C1 segment of cervical spinal cord (tissue), 14 donors: ENCODE data around the gene CREB3L2.
"Not testable (repeated sequence)": the region's sequence is repeated elsewhere in the genome, so short reads cannot be mapped to it uniquely, and the experiment has no call there.

ENCODE experiments used
- DNase-seq, 14 donors: peaks; one replicate each; lab custom pipeline; 2025; lab: John Stamatoyannopoulos, UW

Gene CREB3L2

DNA sequence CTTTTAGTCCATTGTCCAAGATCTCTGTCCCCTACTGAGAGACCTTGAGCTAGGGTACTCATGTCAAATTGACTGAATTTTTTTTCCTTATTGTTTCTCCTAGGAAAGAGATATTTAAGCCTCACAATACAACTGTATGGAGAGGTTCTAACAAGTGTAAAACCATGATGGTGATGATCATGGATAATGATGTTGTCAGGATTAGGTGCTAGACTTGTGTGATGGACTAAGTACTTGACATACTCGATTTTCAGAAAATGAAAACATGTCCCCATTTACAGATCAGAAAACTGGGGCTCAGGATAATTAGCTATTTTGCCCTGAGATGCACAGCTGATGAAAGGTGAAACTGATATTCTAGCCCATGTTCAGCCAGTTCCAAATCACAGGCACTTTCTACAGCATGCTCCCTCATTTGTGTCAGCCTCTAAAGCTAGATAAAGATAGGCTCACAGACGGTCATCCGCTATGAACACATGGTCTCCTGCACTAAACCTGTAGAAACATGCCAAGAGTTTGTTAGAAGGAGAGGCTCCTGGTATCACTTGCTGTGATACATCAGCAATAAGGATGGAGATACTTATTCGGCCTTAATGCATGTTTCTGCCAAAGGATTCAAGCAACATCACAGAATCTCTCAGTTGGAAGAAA is 67.6 kb downstream of the CREB3L2 start:
- no peak for DNase-seq

DNA sequence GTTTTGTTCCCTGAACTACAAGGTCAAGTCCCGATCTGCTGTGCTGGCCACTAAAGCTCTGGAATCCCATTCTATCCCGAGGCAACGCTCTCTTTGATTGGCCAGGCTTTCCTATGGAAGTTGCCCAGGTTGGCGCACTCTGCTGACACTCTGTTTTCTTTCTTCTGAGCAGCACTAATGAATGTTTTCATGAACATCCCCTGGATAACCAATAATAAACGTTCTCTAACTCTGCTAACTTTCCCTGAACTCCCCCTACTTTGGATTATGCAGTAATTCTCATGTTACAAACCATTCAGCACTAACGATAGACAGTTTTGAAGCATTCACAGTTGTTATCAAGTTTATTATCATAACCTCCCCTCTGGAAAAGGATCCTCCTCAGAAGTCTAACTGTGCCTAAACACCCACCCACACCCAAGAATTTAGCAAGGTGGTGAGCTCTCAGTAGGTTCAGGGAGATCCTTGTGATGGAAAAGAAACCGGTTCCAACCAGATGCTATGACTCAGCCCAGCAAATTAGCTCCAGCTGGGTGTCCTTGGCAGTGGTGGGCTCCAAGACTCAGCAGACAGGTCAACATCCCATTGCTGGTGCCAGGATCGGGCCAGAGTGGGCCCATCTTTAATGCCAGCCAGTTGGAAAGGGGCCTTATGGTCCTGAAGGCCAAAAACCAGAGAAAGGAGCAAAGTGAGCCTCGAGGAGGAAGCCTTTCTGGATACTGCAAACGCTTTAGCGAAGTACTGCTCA is 68.4 kb downstream of the CREB3L2 start:
- peak in 1 of 14 donors; percentile 39 for DNase-seq

DNA sequence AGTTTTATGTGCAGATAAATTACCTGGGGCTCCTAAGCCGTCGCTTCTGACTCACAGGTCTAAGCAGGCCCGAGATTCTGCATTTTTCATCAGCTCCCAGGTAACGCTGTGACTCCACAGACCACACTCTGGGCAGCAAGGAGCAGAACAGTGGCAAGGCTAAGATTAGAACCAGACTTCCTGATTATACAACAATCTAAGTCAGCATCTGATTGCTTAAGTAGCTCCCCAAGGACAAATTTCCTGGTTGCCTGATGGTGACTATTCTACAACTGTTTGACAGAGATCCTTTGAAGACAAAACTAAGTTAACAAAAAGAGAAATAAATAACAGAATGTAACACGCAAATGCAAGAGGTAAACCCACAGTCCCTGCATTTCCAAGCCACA is 69.0 kb downstream of the CREB3L2 start:
- no peak for DNase-seq

DNA sequence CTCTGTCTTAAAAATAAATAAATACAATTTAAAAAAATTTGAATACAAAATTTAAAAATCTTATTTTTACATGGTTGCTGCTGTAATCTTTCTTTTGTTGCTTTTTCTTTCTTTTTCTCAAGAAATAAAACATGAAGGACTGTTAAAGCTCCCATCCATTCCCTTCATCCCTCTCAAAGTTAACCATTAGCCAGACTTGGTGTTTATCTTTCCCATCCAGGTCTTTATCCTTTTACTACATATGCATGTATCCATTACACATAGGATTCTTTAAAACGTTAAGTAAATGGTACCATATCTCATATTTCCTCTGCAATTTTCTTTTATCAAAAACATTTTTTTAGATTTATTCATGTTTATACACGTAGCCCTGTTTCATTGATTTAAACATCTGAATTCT is 70.1 kb downstream of the CREB3L2 start:
- DNase-seq, result no peak

DNA sequence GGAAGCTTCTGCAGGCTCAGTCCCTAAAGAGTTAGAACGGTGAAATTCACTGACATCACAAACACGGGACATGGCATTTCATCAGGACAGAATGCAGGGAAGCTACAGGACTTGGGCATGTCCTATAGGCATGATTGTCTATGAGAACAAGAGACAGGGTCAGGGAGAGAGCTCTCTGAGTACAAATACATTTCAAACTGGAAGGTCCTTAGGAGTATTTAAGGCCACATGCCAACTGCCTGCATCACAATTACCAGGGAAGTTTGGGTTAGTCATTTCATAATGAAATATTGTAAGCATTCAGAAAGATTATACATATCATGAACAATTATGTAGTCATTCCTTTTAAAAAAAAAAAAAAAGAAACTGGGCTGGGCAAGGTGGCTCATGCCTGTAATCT is 71.3 kb downstream of the CREB3L2 start:
- no peak for DNase-seq

DNA sequence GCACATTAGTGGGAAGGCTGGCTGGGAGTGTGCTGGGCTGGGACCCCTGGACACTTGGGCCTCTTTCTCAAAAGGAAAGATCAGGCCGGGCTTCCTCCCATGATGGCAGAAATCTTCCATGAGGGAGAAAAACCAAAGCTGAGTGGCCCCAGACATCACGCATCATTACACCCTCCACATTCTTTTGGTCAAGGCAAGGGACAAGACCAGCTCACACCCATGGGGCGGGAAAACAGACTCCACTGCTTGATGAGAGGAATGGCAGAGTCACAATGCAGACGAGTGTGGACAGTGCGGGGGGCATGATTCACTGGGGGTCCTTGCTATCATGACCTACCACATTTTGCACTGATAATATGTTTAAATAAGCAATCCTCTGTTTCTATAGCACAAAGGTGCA is 73.3 kb downstream of the CREB3L2 start:
- DNase-seq, result no peak

DNA sequence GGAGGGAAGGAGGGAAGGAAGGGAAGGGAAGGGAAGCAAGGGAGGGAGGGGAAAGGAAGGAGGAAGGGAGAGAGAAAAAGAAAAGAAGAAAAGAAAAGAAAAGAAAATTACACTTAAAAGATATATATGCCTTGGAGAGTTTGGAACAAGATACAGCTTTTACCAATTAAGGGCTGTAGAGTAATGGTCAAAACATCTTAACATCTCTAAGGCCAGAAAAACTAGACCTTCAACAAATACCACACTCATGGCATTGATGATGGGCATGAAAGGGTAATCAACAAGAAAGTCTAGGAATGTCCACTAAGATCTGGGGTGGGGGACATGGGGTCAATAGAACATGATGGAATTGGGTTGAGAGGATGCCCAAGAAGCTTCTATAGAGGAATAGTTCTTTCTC is 74.5 kb downstream of the CREB3L2 start:
- DNase-seq, result no peak

DNA sequence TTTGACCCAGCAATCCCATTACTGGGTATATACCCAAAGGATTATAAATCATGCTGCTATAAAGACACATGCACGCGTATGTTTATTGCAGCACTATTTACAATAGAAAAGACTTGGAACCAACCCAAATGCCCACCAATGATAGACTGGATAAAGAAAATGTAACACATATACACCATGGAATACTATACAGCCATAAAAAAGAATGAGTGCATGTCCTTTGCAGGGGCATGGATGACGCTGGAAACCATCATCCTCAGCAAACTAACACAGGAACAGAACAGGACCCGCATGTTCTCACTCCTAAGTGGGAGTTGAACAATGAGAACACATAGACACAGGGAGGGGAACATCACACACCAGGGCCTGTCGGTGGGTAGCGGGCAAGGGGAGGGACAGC is 75.7 kb downstream of the CREB3L2 start:
- not testable (repeated sequence) for DNase-seq

DNA sequence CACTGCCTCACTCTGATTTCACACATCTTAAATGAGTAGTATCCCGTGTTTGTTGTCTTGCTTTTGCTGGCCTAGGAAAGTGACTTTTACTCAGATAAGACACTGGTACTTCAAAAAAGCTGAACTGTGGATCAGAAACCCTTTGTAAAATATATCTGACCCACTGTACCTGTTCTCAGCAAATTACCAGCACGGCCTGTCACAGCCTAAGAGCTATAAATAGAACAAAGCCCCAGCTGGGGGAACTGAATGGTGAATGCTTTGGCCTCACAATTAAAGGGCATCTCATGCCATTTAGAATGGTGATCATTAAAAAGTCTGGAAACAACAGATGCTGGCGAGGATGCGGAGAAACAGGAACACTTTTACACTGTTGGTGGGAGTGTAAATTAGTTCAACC is 76.1 kb downstream of the CREB3L2 start:
- no peak for DNase-seq

DNA sequence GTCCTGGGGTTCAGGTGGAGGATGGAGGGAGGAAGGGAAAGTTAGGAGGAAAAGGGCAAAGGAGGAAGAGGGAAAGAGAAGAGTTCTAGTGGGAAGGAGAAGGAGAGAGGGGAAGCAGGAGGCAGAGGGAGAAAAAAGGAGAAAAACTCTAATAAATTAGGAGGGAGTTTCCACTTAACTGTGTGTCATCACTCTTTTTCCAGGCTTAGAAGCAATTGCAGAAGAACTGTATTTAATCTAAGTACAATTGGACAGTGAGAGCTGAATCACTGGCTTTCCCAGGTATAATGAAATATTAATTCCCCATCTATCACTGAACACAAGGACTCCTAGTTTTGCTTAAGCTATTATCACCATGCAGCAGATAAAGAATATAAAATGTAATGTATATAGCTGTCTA is 76.8 kb downstream of the CREB3L2 start:
- DNase-seq, result no peak

DNA sequence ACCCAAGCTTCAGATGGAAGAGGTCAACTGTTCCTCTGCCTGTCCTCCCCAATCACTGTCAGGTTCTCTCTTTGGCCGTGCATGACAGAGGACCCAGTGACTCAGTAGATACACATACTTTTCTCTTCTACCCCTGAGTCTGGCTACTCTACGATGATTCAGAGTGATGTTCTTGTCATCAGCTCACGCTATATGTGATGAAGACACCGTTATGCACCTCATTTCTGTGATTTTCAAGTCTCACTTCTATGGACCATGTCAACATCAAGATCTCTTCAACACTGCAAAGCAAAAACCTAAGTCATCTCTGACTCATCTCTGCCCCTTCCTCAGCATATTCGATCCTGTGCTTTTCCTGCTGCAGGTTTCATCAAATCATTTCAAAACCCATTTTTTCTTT is 78.5 kb downstream of the CREB3L2 start:
- no peak for DNase-seq

DNA sequence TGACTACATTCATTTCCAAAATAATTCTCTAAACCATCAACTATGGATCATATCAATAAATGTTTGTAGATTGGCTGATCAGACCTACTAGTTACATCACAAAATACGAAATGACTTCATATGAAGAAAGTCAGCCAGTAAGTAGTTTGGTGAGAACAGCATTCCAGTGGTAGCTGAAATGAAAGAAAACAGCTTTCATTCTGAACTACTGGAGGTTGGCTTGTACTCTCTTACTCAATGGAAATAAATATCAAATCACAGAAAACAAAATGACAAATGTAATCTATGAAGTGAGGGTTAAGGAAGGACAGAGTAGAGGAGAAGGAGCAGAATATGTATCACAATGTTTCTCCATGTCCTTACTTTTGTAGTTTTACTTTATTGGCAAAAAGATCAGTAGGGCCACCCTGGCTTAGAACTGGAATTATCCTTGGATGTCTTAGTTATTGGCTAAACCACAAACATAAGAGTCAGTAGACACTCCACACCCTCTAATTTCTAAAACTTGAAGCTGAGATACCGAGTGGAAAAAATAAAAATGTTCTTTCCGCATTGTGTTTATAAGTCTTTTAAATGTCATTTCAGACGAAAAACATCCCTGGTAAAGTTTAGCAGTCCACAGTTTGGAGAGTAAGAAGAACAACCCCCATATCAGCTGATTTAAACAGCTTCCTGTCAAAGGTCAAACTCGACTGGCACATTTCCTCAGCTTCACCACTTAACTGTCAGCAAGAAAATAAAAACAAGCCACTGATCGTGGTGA is 81.1 kb downstream of the CREB3L2 start:
- DNase-seq, result no peak

DNA sequence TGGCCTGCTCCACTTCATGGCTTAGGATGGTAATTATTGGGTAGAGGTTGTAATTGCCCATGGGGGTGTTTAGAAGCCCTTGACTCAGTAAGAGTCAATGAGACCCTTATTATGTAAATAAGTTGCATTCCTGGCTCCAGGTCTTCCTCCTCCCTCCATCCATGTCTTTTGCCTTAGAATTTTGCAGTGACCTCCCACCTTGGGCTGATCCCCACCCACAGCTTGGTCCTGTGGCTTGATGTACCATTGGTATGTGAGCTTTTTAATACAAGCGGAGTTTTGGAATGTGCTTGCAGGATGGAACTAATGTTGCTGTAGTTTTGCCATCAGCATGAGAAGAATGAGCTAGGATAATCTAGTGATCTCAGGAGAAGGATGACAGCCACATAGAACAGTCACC is 81.9 kb downstream of the CREB3L2 start:
- DNase-seq, result no peak

DNA sequence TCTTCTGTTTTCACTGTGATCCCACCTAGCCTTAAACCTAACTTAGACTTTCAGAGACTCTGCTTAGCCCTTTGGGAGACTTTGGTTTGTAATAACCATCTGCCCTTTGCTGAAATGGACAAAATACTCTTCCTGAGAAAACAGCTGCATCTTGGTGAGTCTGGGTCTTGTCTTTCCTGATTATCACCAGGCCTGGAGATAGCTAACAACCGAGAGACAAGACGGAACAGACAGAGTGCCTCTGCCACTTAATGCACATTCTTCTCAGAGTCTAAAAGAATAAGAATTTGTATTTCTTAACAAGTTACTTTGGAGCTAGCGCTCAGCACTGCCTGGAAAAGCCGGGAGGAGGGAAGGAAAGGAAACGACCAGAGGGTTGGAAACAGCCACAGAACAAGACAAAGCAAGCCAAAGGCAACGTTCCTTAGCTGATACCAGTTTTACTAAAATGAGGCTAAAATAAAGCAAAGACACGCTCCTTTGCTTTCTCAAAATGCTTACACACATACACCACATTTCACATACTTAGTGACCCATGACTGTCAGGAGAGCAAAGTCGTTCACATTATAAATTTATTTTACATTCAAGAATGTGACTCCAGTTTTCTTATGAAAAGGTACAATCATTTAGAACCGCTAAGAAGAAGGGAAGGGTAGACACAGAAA is 84.8 kb downstream of the CREB3L2 start:
- DNase-seq, result no peak

DNA sequence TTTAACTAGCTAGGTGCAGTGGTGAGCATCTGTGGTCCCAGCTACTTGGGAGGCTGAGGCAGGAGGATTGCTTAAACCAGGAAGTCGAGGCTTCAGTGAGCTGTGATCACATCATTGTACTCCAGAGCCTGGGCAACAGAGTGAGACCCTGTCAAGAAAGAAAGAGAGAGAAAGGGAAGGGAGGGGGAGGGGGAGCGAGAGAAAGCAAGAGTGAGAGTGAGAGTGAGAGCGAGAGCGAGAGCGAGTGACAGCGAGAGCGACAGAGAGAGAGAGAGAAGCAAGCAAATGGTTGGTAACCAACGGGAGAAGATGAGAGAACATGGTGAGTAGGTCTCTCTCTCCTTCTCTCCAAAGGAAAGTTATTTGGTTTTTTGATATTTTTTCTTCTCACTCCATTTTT is 85.3 kb downstream of the CREB3L2 start:
- DNase-seq, result no peak

DNA sequence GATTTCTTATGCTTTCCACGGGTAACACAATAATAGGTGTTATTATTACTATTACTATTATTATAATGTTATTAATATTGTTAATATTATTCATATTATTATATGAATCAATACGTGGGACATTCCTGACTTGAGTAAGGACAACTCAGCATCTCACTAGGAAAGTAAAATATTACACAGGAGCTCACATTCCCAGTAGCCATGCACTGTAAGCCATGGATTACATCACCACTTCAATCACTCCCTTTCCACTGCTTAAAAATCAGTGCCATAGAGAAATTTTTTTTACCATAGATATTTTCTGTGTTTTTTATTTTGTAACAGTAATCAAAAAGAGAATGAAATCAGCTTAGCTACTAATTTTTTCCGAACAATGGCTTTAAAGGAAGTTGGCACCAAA is 86.6 kb downstream of the CREB3L2 start:
- DNase-seq, result no peak

DNA sequence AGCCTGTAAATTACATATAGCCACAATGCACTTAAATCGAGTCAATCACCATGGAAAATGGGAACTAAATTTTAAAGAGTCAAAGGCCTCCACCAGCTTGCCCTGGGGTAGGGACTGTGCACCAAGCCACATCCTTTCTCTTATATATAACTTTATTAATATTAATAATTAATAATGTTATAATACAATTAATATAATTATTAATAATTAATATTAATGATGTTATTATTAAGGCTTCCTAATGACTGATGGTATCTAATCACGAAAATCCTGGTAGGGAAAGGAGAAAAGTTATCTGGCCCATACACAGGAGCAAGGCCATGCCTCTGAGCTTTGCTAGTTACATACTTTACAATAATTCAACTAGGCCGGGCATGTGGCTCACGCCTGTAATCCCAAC is 87.9 kb downstream of the CREB3L2 start:
- no peak for DNase-seq

DNA sequence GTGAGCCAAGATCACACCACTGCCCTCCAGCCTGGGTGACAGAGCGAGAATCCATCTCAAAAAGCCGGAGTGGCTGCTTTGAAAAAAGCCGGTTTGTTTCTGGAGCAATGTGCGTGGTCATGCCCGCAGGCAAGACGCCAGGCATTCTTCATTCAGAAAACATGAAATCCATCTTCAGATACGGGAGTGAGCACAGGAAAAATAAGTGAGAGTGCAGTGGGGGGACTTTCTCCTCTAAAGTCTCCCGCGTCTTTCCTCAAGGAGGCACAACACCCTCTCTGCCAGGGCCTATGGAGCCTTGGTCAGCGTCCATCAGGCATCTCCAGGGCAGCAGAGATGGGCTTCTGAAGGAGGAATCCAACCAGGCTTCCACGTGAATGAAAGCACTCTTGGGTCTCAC is 92.8 kb downstream of the CREB3L2 start:
- DNase-seq, result peak in 7 of 14 donors; percentile 6 to 40 (median 19)

DNA sequence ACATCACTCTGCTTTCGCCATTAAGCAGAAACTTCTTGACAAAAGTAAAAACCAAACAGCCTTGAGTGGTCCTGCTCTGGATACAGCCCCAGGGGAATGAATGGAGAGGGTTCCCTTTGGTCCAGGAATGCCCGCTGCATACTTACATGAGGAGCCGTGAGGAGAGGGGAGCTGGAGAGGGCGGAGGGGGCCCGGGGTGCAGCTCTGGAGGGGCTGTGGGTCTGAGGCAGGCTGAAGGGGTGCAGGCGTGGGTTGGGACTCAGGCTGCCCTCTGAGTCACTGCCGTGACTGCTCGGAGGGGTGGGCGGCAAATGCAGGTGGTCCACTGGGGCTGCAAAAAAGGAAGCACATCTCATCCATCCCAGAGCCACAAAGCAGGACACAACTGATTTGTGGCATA is 93.8 kb downstream of the CREB3L2 start:
- DNase-seq, result no peak

DNA sequence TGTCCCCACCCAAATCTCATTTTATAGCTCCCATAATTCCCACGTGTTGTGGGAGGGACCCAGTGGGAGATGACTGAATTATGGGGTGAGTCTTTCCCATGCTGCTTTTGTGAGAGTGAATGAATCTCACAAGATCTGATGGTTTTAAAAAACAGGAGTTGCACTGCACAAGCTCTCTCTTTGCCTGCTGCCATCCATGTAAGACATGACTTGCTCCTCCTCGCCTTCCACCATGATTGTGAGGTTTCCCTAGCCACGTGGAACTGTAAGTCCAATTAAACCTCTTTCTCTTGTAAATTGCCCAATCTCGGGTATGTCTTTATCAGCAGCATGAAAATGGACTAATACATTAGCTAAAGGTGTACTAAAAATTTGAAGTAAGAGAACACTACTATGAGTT is 95.2 kb downstream of the CREB3L2 start:
- DNase-seq, result not testable (repeated sequence)

DNA sequence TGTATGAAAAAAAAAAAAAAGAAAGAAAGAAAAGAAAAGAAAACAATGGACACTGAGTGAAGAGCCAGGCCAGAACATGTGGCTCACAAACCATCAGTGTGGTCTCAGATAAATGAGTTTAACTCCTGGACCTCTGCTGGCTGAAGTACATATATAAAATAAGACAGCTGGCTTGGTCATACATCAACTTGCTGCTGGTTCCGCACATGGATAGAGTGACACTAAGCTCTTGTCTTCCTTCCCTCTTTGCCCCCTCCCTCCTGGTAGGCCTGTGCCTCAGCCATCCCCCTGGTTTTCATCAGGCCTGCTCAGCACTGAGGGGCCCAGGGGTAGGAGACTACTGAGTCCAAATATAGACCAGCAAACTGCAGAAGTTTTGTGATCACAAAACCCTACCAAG is 97.1 kb downstream of the CREB3L2 start:
- no peak for DNase-seq
